GM12878 (cell line): ENCODE results near the gene CD93. TPM values are rescaled to one million over a fixed set of nuclear protein-coding genes. Genes with fewer than 3 reads are reported as not detected.

Experiments used
- ATAC-seq: fragments of 200-7000 bp; cut with Tn5 transposase; 3 replicates; pipeline ENCODE4 v1.9.1; 2020; ENCODE audit warnings: mild to moderate bottlenecking, moderate library complexity
- BruUV-seq: library from RNA; stranded (reverse); fragments of 400-500 nt; replicated peaks from 2 replicates; lab custom pipeline; 2021; lab: Mats Ljungman, UMichigan
- CTCF ChIA-PET: fragments of 300-600 bp; sonication (Branson Sonifier 250); formaldehyde crosslinking; extraction: SDS; loops from one replicate; lab custom pipeline; 2021; ENCODE audit warnings: inconsistent platforms; lab: Yijun Ruan, JAX
- POLR2A ChIA-PET: fragments of 350-600 bp; formaldehyde crosslinking; extraction: SDS; loops from one replicate; lab custom pipeline; 2021; ENCODE audit warnings: inconsistent platforms; lab: Charles Lee
- RAD21 ChIA-PET: fragments of 300-600 bp; sonication (Branson Sonifier 250); formaldehyde crosslinking; loops from one replicate; lab custom pipeline; 2023; ENCODE audit warnings: antibody characterized with exemption; ENCODE audit not compliant: unreplicated experiment; lab: Charles Lee
- SMC1A ChIA-PET: fragments of 300-600 bp; sonication (Branson Sonifier 250); formaldehyde crosslinking; loops from one replicate; lab custom pipeline; 2023; ENCODE audit not compliant: unreplicated experiment, uncharacterized antibody; lab: Charles Lee
- DNase-seq: peaks from one replicate; pipeline ENCODE4 v3.0.0-alpha.2; 2011; ENCODE audit warnings: low read depth, low spot score
- FAIRE-seq: peaks from 3 replicates; lab custom pipeline; 2011; peaks lifted over from hg19 to GRCh38; lab: Jason Lieb, UNC
- H2AFZ ChIP-seq: 2 replicates; pipeline ENCODE4 v1.6.0; 2011; ENCODE audit warnings: low read depth, low read length, control low read depth; ENCODE audit not compliant: control insufficient read depth
- H3K27ac ChIP-seq: 2 replicates; pipeline ENCODE4 v1.5.1; 2011; ENCODE audit warnings: control low read depth; ENCODE audit not compliant: control insufficient read depth, insufficient read depth
- H3K27me3 ChIP-seq, 2 experiments: replicated peaks in 1 of 2; 2 replicates each; pipeline versions ENCODE4 v1.6.0 to v1.6.1; 2011; ENCODE audit warnings: low read length in 1 of 2; ENCODE audit not compliant: control insufficient read depth in 2 of 2, insufficient read depth in 2 of 2
- H3K36me3 ChIP-seq, 2 experiments: 2 replicates each; pipeline ENCODE4 v1.5.1; 2011; ENCODE audit warnings: low read length in 1 of 2; ENCODE audit not compliant: control insufficient read depth in 2 of 2, insufficient read depth in 2 of 2
- H3K4me1 ChIP-seq: 2 replicates; pipeline ENCODE4 v1.6.1; 2011; ENCODE audit warnings: mild to moderate bottlenecking, low read length, moderate library complexity, mixed read lengths; ENCODE audit not compliant: control insufficient read depth, insufficient read depth
- H3K4me2 ChIP-seq: 2 replicates; pipeline ENCODE4 v1.6.0; 2011; ENCODE audit warnings: control low read depth; ENCODE audit not compliant: control insufficient read depth, insufficient read depth
- H3K4me3 ChIP-seq: fragments of 200-600 bp; sonication (generic); 2 replicates; pipeline ENCODE4 v1.5.1; 2016
- H3K79me2 ChIP-seq: 2 replicates; pipeline ENCODE4 v1.6.0; 2011; ENCODE audit warnings: low read length; ENCODE audit not compliant: control insufficient read depth, insufficient read depth
- H3K9ac ChIP-seq: 2 replicates; pipeline ENCODE4 v1.8.0; 2011; ENCODE audit warnings: low read length, control low read depth, mixed read lengths; ENCODE audit not compliant: control insufficient read depth, insufficient read depth
- H3K9me3 ChIP-seq: replicated peaks from 3 replicates; pipeline ENCODE4 v1.5.1; 2011; ENCODE audit warnings: mild to moderate bottlenecking, low read length; ENCODE audit not compliant: control insufficient read depth, insufficient read depth
- H4K20me1 ChIP-seq: 2 replicates; pipeline ENCODE4 v1.6.0; 2011; ENCODE audit not compliant: control insufficient read depth, insufficient read depth
- GATAD2B ChIP-seq: fragments of 450-650 bp; conservative IDR thresholded peaks from 2 replicates; pipeline ENCODE4 v1.6.1; 2017; ENCODE audit warnings: low read depth, mild to moderate bottlenecking, moderate library complexity
- IKZF1 ChIP-seq: fragments of 450-650 bp; conservative IDR thresholded peaks from 2 replicates; pipeline ENCODE4 v1.6.1; 2017; ENCODE audit warnings: antibody characterized with exemption, mild to moderate bottlenecking
- MYC ChIP-seq: IDR thresholded peaks from 2 replicates; pipeline ENCODE4 v1.6.1; 2011; ENCODE audit warnings: mild to moderate bottlenecking, low read length, moderate library complexity, inconsistent platforms; ENCODE audit not compliant: insufficient read depth, insufficient replicate concordance, insufficient read length, severe bottlenecking
- REST ChIP-seq: IDR thresholded peaks from 2 replicates; pipeline ENCODE4 v1.6.1; 2012; ENCODE audit warnings: mild to moderate bottlenecking, low read depth, low read length
- SPI1 ChIP-seq: IDR thresholded peaks from 2 replicates; pipeline ENCODE4 v1.6.1; 2011; ENCODE audit warnings: low read depth, mild to moderate bottlenecking, low read length, moderate library complexity, borderline replicate concordance; ENCODE audit not compliant: insufficient read depth
- USF1 ChIP-seq: IDR thresholded peaks from 2 replicates; pipeline ENCODE4 v1.6.1; 2011; ENCODE audit warnings: borderline replicate concordance, low read depth, mild to moderate bottlenecking, moderate library complexity, mixed read lengths, low read length; ENCODE audit not compliant: insufficient read depth; ENCODE audit errors: extremely low read length
- ZBED1 ChIP-seq: IDR thresholded peaks from 2 replicates; pipeline ENCODE4 v1.6.1; 2016; ENCODE audit warnings: borderline replicate concordance
- WGBS: methylation state at CpG from one replicate; pipeline ENCODE4 v1.1.6; 2016; ENCODE audit warnings: low lambda C conversion rate; ENCODE audit not compliant: insufficient replicate concordance, insufficient coverage; ENCODE audit errors: missing lambda C conversion rate; 5-methylcytosine and 5-hydroxymethylcytosine counted together
- in situ Hi-C: fragments of 300-500 bp; cut with MboI; formaldehyde crosslinking; loops from 9 replicates; pipeline ENCODE4 v1.14.3; 2018; ENCODE audit warnings: mixed read lengths
- intact Hi-C: fragments of 100-400 bp; cut with micrococcal nuclease; formaldehyde crosslinking; loops from one replicate; pipeline ENCODE4 v1.14.2; 2022; ENCODE audit not compliant: unreplicated experiment
- polyA plus RNA-seq, 11 experiments: library from polyadenylated mRNA; depleted of rRNA in 4 of 11; unstranded in 6 of 11; stranded (reverse) in 5 of 11; fragments of >200 nt; fragmentation: Nextera tagmentation in 4 of 11; fragmentation: Illumina TruSeq in 1 of 11; extraction: Ambion mirVana in 4 of 11; extraction: Trizol in 1 of 11; gene quantifications; 1 replicate in 1 of 11; 2 replicates in 10 of 11; pipeline versions ENCODE4 v1.2.1 to v1.2.3, GENCODE V29; 2011 to 2016; ENCODE audit warnings: inconsistent platforms in 2 of 11, missing spikeins in 2 of 11, low read depth in 1 of 11
- total RNA-seq, 4 experiments: library from RNA; depleted of rRNA in 3 of 4; stranded (reverse); fragments of >200 nt in 3 of 4; fragmentation: Illumina TruSeq in 1 of 4; extraction: Trizol in 1 of 4; gene quantifications; 2 replicates each; pipeline versions ENCODE4 v1.2.1 to v1.2.3, GENCODE V29; 2013 to 2021

CD93 gene
- total and polyA plus RNA-seq, 10 of the 15 experiments (the other 5 are each of a cell fraction or from before 2014, with no cell fraction given) = 0.20 to 2.7 (median 0.92) TPM

GRCh38 chr20:23086931-23087411 is 847 bp upstream of the CD93 start:
- Histone ChIP-seq H3K4me1 (peaks cover 14% of the 10 kb centered on the region), H3K79me2 (no peaks in the 10 kb centered on the region), H3K36me3 (no peaks in the 10 kb centered on the region), H3K4me3 (no peak overlapping the region), H3K27ac (0 out of 2 replicates have a peak overlapping the region, but pooled peaks have one; percentile 13), H4K20me1 (no peaks in the 10 kb centered on the region), H2AFZ (no peak overlapping the region), H3K9me3 (no peaks in the 10 kb centered on the region), H3K4me2 (no peak overlapping the region), H3K27me3 (no peaks in the 10 kb centered on the region), H3K9ac (no peak overlapping the region)
- no TSS peak for BruUV-seq
- ChIA-PET POLR2A (interaction anchor here (0.8 to 1.4 kb wide), 3 partner anchors 23 to 72 kb away, joined by 3 to 5 read pairs (median 4); no protein-coding TSS in a partner anchor), SMC1A (interaction anchor here (0.7 to 2.4 kb wide), 12 partner anchors 10 to 323 kb away, joined by 3 to 10 read pairs (median 4); no protein-coding TSS in a partner anchor), RAD21 (interaction anchor here (1.0 to 2.6 kb wide), 5 partner anchors 22 to 395 kb away, joined by 3 to 9 read pairs (median 4); no protein-coding TSS in a partner anchor), CTCF (interaction anchor here (0.9 to 2.0 kb wide), 6 partner anchors 24 to 148 kb away, joined by 3 to 6 read pairs (median 5); no protein-coding TSS in a partner anchor)
- ATAC-seq = peak; percentile 23; the same call in 2 of the 3 replicates
- no peak for DNase-seq
- intact Hi-C loops = no loop called here
- no peak for FAIRE-seq
- WGBS = 62% methylated on average over 11 of the region's 14 CpGs
- TF ChIP-seq REST = no peak
- TF ChIP-seq SPI1 = peak; percentile 78
- TF ChIP-seq ZBED1 = no peak
- TF ChIP-seq USF1 = no peak
- 0 out of 2 replicates have a peak, but pooled peaks have one; percentile 27 for TF ChIP-seq GATAD2B
- TF ChIP-seq IKZF1 = peak; percentile 38; the same call in 1 of the 2 replicates
- no peak for TF ChIP-seq MYC
- in situ Hi-C loops = no loop called here
